RWPE2 (cell line): ENCODE data around the gene TGFBR1.
A peak's percentile ranks its signal among the peaks of the same experiment; 100 is the strongest.

Experiments
- ATAC-seq: fragments of 200-7000 bp; cut with Tn5 transposase; 3 replicates; pipeline ENCODE4 v1.9.1; 2021; ENCODE audit warnings: low read depth
- DNase-seq: peaks from one replicate; pipeline ENCODE4 v3.0.0-alpha.2; 2020; ENCODE audit warnings: low spot score
- H3K27ac ChIP-seq: fragments of 450-650 bp; 2 replicates; pipeline ENCODE4 v1.5.1; 2017; ENCODE audit warnings: mild to moderate bottlenecking; ENCODE audit not compliant: poor library complexity, severe bottlenecking
- H3K27me3 ChIP-seq: fragments of 250-450 bp; sonication (Bioruptor Pico); 2 replicates; pipeline ENCODE4 v1.5.1; 2021; ENCODE audit warnings: mild to moderate bottlenecking, moderate library complexity; ENCODE audit not compliant: insufficient read depth, poor library complexity, severe bottlenecking
- H3K36me3 ChIP-seq: fragments of 250-450 bp; sonication (Bioruptor Pico); 2 replicates; pipeline ENCODE4 v1.5.1; 2020; ENCODE audit warnings: low read depth, mild to moderate bottlenecking, moderate library complexity
- H3K4me1 ChIP-seq: fragments of 250-450 bp; sonication (Bioruptor Pico); 2 replicates; pipeline ENCODE4 v1.5.1; 2021; ENCODE audit warnings: mild to moderate bottlenecking, moderate library complexity; ENCODE audit not compliant: insufficient read depth, poor library complexity, severe bottlenecking
- H3K4me3 ChIP-seq: fragments of 250-450 bp; sonication (Bioruptor Pico); 2 replicates; pipeline ENCODE4 v1.5.1; 2021; ENCODE audit warnings: mild to moderate bottlenecking, moderate library complexity; ENCODE audit not compliant: severe bottlenecking
- H3K9me3 ChIP-seq: fragments of 250-450 bp; sonication (Bioruptor Pico); 2 replicates; pipeline ENCODE4 v1.5.1; 2021; ENCODE audit warnings: mild to moderate bottlenecking, moderate library complexity; ENCODE audit not compliant: severe bottlenecking
- CTCF ChIP-seq: fragments of 450-650 bp; IDR thresholded peaks from one replicate; pipeline ENCODE4 v1.5.1; 2017; ENCODE audit warnings: mild to moderate bottlenecking, moderate library complexity; ENCODE audit not compliant: poor library complexity, severe bottlenecking

Gene TGFBR1

GRCh38 chr9:99140685-99141314, 35.9 kb downstream of the TGFBR1 start:
- DNase-seq = no peak
- peak; percentile 87 for TF ChIP-seq CTCF

GRCh38 chr9:99141849-99142248, 36.9 kb downstream of the TGFBR1 start:
- no peak for TF ChIP-seq CTCF
- peaks cover 79% of the 10 kb centered on the region for H3K36me3 ChIP-seq
- no peak overlapping the region for H3K27ac ChIP-seq
- no peaks in the 10 kb centered on the region for H3K9me3 ChIP-seq
- no peak overlapping the region for H3K4me3 ChIP-seq
- H3K27me3 ChIP-seq = no peaks in the 10 kb centered on the region
- no peaks in the 10 kb centered on the region for H3K4me1 ChIP-seq
- DNase-seq (no peak), ATAC-seq (no peak)

More at GRCh38 chr9:99140685-99141314, 35.9 kb downstream of the TGFBR1 start:
- Histone ChIP-seq H3K4me1 (no peaks in the 10 kb centered on the region), H3K27ac (no peak overlapping the region), H3K27me3 (no peaks in the 10 kb centered on the region), H3K4me3 (no peak overlapping the region), H3K9me3 (no peaks in the 10 kb centered on the region), H3K36me3 (peaks cover 70% of the 10 kb centered on the region)
- peak; percentile 55; the same call in 1 of the 3 replicates for ATAC-seq

GRCh38 chr9:99142275-99142674, 37.4 kb downstream of the TGFBR1 start:
- no peak overlapping the region for H3K27ac ChIP-seq
- no peaks in the 10 kb centered on the region for H3K4me1 ChIP-seq
- no peak for TF ChIP-seq CTCF
- no peak overlapping the region for H3K4me3 ChIP-seq
- DNase-seq = no peak
- H3K27me3 ChIP-seq = no peaks in the 10 kb centered on the region
- no peak for ATAC-seq
- no peaks in the 10 kb centered on the region for H3K9me3 ChIP-seq
- H3K36me3 ChIP-seq = peaks cover 81% of the 10 kb centered on the region

GRCh38 chr9:99143655-99144054, 38.7 kb downstream of the TGFBR1 start:
- no peaks in the 10 kb centered on the region for H3K4me1 ChIP-seq
- H3K27me3 ChIP-seq = no peaks in the 10 kb centered on the region
- peaks cover 84% of the 10 kb centered on the region for H3K36me3 ChIP-seq
- H3K9me3 ChIP-seq = no peaks in the 10 kb centered on the region
- no peak overlapping the region for H3K4me3 ChIP-seq
- H3K27ac ChIP-seq = no peak overlapping the region
- TF ChIP-seq CTCF = no peak
- DNase-seq (no peak), ATAC-seq (no peak)

GRCh38 chr9:99144966-99145365, 40.1 kb downstream of the TGFBR1 start:
- no peak overlapping the region for H3K4me3 ChIP-seq
- H3K4me1 ChIP-seq = no peaks in the 10 kb centered on the region
- peaks cover 85% of the 10 kb centered on the region for H3K36me3 ChIP-seq
- H3K27ac ChIP-seq = no peak overlapping the region
- no peak for TF ChIP-seq CTCF
- ATAC-seq (no peak), DNase-seq (no peak)
- H3K27me3 ChIP-seq = no peaks in the 10 kb centered on the region
- H3K9me3 ChIP-seq = no peaks in the 10 kb centered on the region
